ENCODE results near the gene BCORL1.

BCORL1 gene

DNA sequence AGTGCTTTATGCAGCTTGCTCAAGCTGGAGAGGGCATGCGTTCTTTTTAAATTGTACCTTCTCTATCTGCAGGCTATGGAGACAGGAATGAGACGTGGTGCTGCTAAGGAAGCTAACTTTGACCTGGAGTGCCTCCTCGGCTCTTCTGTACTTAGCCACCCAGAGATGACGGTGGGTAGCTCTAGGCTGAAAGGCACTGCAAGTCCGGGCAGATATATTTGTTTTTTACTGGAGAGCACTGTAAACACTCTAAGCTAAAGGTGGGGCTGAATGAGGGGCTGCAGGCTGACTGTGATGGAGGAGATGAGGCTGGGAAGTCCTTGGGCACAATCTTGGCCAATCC is 115.7 kb downstream of the BCORL1 start:
- DNase-seq: no peak

GRCh38 chrX:130100180-130100579 is 117.7 kb downstream of the BCORL1 start:
- no peak for DNase-seq

DNA sequence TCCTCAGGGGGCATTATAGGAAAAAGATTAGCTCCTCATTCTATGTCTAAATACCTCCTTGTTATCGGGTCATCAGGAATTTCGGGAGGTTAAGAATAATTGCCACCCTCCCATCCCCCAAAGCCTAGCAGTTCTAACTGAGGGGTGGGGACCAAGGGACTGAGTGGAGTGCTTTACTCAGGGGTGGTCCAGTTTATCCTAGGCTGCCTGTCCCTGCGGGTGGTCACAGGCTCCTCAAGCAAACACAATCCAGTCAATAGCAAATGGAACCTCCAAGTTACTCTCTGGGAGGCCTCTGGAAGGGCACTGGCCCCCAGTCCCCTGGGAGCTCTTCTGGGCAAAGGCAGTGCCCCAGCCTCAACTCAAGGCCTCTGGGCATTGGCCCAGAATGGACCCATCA is 121.2 kb downstream of the BCORL1 start:
- no peak for DNase-seq

- DNase-seq: no peak
Measured at GRCh38 chrX:130105244-130105643, 122.8 kb downstream of the BCORL1 start.

DNA sequence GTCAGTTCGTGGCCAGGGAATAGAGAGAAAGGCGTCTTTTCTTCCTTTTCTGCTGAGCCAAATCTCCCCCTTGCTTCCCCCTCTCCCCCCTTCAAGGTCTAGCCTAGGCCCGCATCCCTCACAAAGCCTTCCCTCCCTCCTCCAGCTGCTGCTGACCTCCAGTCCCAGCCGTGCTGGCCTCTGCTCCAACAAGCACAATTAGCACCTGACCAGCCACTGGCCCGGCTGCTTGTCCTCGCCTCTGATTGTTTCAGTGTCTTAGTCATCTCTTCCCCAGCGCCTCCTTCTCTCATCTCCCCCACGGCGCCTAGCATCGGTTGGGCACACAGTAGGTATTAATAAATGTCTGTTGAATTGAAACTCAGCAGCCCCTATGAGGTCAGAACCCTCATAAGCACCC is 123.6 kb downstream of the BCORL1 start:
- no peak for DNase-seq

Data from T-helper 2 cell (primary cell).